ENCODE data around the gene SDC4.

Gene SDC4

GRCh38 chr20:45293041-45294002, 54.9 kb downstream of the SDC4 start:
- DNase-seq: peak; percentile 66

GRCh38 chr20:45292343-45292742, 55.9 kb downstream of the SDC4 start:
- DNase-seq: no peak

GRCh38 chr20:45291526-45291925, 56.7 kb downstream of the SDC4 start:
- DNase-seq: no peak

GRCh38 chr20:45290677-45291355, 57.4 kb downstream of the SDC4 start:
- DNase-seq: peak; percentile 74

- no peak for DNase-seq
Measured at GRCh38 chr20:45289942-45290676, 58.1 kb downstream of the SDC4 start.

- no peak for DNase-seq
Measured at GRCh38 chr20:45288860-45289259, 59.4 kb downstream of the SDC4 start.

- DNase-seq: no peak
Measured at GRCh38 chr20:45288376-45288775, 59.8 kb downstream of the SDC4 start.

- DNase-seq: no peak
Measured at GRCh38 chr20:45283551-45284057, 64.6 kb downstream of the SDC4 start.

GRCh38 chr20:45282700-45283550, 65.3 kb downstream of the SDC4 start:
- no peak for DNase-seq

- no peak for DNase-seq
Measured at GRCh38 chr20:45279992-45280391, 68.2 kb downstream of the SDC4 start.

- no peak for DNase-seq
Measured at GRCh38 chr20:45275338-45275737, 72.9 kb downstream of the SDC4 start.

Measured in midbrain (tissue), 1 donor.